Measurements from ENCODE around the gene DNAH6. TPM values are rescaled to one million over a fixed set of nuclear protein-coding genes. Genes with fewer than 3 reads are reported as not detected.

Gene DNAH6
- total RNA-seq, 4 donors from 2014 or later: 0.16 to 1.2 (median 0.47) TPM

- 71% methylated on average over 1 of the region's 1 CpG for WGBS
- no peaks in the 10 kb centered on the region for H3K4me1 ChIP-seq
Observed at GRCh38 chr2:84776011-84776410, 259.7 kb downstream of the DNAH6 start.

GRCh38 chr2:84778911-84779690 lies 262.8 kb downstream of the DNAH6 start:
- TF ChIP-seq EP300 (IDR thresholded peaks at IDR 0.05) (no peak), POLR2A (IDR thresholded peaks at IDR 0.05) (no peak), CTCF (IDR thresholded peaks at IDR 0.05) (no peak), POLR2AphosphoS5 (IDR thresholded peaks at IDR 0.05) (no peak)
- Histone ChIP-seq H3K36me3 (no peaks in the 10 kb centered on the region), H3K4me3 (no peak overlapping the region), H3K27ac (no peak overlapping the region), H3K27me3 (no peaks in the 10 kb centered on the region), H3K9me3 (no peaks in the 10 kb centered on the region), H3K4me1 (no peaks in the 10 kb centered on the region)
- DNase-seq (ENCODE audit: low spot score in 2 of 2): no peak
- WGBS: 88% methylated on average over 1 of the region's 1 CpG

More at GRCh38 chr2:84776011-84776410, 259.7 kb downstream of the DNAH6 start:
- Histone ChIP-seq H3K27ac (no peak overlapping the region), H3K27me3 (no peaks in the 10 kb centered on the region), H3K36me3 (no peaks in the 10 kb centered on the region), H3K9me3 (peaks cover 7% of the 10 kb centered on the region), H3K4me3 (no peak overlapping the region)
- no peak for DNase-seq (ENCODE audit: low spot score in 2 of 2)
- no peak for TF ChIP-seq EP300 (IDR thresholded peaks at IDR 0.05)
- no peak for TF ChIP-seq CTCF (IDR thresholded peaks at IDR 0.05)
- TF ChIP-seq POLR2AphosphoS5 (IDR thresholded peaks at IDR 0.05): no peak
- TF ChIP-seq POLR2A (IDR thresholded peaks at IDR 0.05): no peak

GRCh38 chr2:84779781-84780180 lies 263.5 kb downstream of the DNAH6 start:
- Histone ChIP-seq H3K4me1 (no peaks in the 10 kb centered on the region), H3K9me3 (no peaks in the 10 kb centered on the region), H3K4me3 (no peak overlapping the region), H3K36me3 (no peaks in the 10 kb centered on the region), H3K27ac (no peak overlapping the region), H3K27me3 (no peaks in the 10 kb centered on the region)
- WGBS: 61% methylated on average over 3 of the region's 3 CpGs
- TF ChIP-seq POLR2A (IDR thresholded peaks at IDR 0.05) (no peak), POLR2AphosphoS5 (IDR thresholded peaks at IDR 0.05) (no peak), CTCF (IDR thresholded peaks at IDR 0.05) (no peak), EP300 (IDR thresholded peaks at IDR 0.05) (no peak)
- DNase-seq (ENCODE audit: low spot score in 2 of 2): no peak

GRCh38 chr2:84781942-84782716 lies 265.8 kb downstream of the DNAH6 start:
- H3K27ac ChIP-seq: no peak overlapping the region
- TF ChIP-seq POLR2AphosphoS5 (IDR thresholded peaks at IDR 0.05) (no peak), POLR2A (IDR thresholded peaks at IDR 0.05) (no peak), EP300 (IDR thresholded peaks at IDR 0.05) (no peak), CTCF (IDR thresholded peaks at IDR 0.05) (no peak)

More at GRCh38 chr2:84781942-84782716, 265.8 kb downstream of the DNAH6 start:
- 40% methylated on average over 3 of the region's 3 CpGs for WGBS
- DNase-seq (ENCODE audit: low spot score in 2 of 2): no peak
- Histone ChIP-seq H3K9me3 (no peaks in the 10 kb centered on the region), H3K27me3 (no peaks in the 10 kb centered on the region), H3K4me1 (no peaks in the 10 kb centered on the region), H3K4me3 (no peak overlapping the region), H3K36me3 (no peaks in the 10 kb centered on the region)
